AML-193 (cell line): ENCODE data around the gene TADA2A.
"Not testable (repeated sequence)": the region's sequence is repeated elsewhere in the genome, so short reads cannot be mapped to it uniquely, and the experiment has no call there.

Experiments used
- DNase-seq, 2 experiments: peaks; one replicate each; lab custom pipeline; 2025; lab: John Stamatoyannopoulos, UW

The TADA2A gene

DNA sequence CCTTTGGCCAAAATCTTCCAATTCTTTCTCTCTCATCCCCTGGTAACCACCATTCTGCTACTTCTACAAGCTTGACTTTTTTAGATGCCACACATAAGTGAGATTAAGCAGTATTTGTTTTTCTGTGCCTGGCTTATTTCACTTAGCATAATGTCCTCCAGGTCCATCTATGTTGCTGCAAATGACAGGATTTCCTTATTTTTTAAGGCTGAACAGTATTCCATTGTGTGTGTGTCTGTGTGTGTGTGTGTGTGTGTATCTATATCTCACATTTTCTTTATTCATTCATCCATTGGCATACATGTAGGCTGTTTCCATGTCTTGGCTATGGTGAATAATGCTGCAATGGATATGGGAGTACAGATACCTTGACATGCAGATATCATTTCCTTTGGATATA is 6.2 kb upstream of the TADA2A start:
- DNase-seq: no peak

DNA sequence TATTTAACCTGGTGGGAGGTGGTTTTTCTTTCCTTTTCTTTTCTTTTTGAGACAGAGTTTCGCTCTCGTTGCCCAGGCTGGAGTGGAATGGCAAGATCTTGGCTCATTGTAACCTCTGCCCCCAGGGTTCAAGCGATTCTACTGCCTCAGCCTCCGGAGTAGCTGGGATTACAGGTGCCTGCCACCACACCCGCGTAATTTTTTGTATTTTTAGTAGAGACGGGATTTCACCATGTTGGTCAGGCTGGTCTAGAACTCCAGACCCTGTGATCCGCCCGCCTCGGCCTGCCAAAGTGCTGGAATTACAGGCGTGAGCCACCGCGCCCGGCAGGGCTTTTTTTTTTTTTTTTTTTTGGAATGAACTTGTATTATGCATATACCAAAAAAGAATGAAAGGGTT is 1.2 kb upstream of the TADA2A start:
- DNase-seq: not testable (repeated sequence)

DNA sequence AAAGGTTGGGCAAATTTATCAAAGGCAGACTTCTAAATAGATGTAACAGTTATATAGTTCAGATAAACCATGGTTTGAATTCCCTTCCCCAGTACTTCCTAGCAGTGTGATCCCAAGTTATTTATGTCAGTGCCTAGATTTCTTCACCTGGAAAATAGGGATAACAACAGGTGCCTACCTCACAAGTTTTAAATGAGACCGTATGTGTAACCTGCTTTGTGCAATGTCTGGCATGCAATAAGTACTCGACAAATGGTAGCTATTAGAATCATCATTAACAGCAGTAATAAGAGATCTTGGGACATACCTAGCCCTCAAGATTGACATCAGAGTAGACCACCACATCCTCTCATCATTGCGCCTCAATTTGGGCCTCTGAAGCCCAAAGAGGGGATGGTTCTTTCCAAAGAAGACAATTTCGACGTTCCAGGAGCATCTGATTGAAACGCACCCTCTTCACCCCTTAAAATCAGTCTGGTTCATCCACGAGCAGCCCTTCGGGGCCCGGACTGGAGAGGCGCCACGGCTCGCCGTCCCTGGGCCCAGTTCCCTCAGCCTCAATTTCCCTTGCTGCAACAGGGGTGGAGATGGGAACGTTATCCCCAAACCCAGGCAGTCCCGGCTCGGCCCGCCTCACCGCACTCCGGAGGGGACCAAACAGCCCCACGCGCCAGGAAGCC is 591 bp upstream of the TADA2A start:
- DNase-seq: no peak

DNA sequence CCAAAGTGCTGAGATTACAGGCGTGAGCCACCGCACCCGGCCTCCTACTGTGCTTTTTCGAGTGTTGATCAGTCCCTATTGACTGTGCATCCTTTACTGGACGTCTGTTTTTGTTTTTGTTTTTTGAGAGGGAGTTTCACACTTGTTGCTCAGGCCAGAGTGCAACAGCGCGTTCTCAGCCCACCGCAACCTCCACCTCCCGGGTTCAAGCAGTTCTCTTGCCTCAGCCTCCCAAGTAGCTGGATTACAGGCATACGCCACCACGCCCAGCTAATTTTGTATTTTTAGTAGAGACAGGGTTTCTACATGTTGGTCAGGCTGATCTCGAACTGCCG is 1.4 kb downstream of the TADA2A start:
- not testable (repeated sequence) for DNase-seq

GRCh38 chr17:37410357-37410756 is 3.7 kb downstream of the TADA2A start:
- no peak for DNase-seq

- no peak for DNase-seq
Observed at GRCh38 chr17:37413875-37414519, 7.3 kb downstream of the TADA2A start.

DNA sequence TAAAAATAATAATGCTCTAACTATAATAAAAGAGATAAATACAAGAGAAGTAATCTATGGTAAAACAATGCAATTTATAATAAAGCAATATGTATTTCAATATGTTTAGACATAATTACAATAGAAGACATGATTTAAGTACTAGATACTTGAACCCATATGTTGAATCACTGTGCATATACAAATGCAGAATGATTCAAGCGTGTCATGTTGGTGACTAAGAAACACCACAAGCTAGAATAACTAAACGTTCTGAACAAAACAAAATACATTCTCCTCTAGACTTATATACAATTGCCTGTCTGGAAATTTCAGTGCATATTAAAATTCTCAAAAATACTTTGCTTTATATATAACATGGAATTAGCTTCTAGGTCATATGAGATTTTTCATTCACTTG is 11.2 kb downstream of the TADA2A start:
- no peak for DNase-seq

- DNase-seq: no peak
Observed at GRCh38 chr17:37422971-37423625, 16.4 kb downstream of the TADA2A start.

GRCh38 chr17:37425268-37425667 is 18.6 kb downstream of the TADA2A start:
- no peak for DNase-seq

DNA sequence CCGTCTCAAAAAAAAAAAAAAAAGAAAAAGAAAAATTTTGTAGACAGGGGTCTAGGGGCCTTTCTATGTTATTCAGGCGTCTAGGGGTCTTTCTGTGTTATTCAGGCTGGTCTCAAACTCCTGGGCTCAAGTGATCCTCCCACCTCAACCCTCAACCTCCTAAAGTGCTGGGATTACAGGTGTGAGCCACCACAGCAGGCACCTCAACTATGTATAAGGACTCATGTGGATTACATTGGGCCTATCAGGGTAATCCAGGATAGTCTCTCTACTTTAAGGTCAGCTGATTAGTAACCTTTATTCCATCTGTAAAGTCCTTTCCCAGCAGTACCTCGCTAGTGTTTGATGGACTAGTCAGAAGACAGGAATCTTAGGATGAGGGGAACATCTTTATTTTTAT is 22.4 kb downstream of the TADA2A start:
- DNase-seq: no peak

- no peak for DNase-seq
Observed at GRCh38 chr17:37429453-37429852, 22.8 kb downstream of the TADA2A start.

DNA sequence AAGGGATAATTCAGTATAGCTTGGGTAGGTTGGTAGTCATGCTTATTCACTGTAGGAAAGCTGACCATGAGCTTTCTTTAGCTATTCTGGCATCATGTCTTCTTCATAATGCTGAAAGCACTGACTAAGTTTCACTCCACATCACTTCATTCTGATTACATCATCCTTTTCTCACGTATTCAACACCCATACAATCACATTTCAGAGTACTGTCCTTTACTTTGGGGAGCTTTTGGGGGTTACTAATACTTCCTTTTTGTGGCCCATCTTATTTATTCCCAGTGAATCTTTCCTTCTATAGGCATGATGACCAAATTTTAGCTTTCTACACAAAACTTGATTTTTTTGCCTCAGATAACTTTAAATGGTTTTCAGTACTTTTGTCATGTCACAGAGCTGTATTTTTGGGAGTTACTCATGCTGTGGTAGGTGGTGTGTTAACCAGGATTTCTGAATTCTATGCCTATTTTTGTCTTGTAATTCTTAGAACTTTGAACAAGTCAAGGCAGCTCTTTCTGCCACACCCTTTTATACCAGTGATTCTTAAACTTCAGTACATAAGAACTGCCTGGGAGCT is 23.5 kb downstream of the TADA2A start:
- no peak for DNase-seq

GRCh38 chr17:37432671-37433070 is 26.0 kb downstream of the TADA2A start:
- no peak for DNase-seq

DNA sequence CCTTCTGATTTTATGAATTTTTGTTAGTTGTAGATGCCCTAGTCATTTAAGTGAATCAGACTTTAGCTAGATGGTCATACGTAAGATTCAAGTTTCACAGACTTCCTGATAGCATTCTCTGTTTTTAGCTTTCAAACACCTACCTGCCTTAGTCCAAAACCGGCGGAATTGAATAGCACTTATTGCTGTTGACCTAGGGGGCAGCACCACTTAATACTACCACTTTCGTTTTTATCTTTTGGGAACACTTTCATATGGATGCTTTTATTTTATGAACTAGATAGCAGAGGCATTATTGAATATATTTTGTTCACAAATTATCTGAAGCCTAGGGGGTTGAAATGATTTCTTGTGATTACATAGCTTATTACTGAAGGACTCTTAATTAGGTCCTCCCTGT is 31.5 kb downstream of the TADA2A start:
- no peak for DNase-seq

- DNase-seq: no peak
Observed at GRCh38 chr17:37440424-37440823, 33.7 kb downstream of the TADA2A start.

GRCh38 chr17:37441369-37442014 is 34.8 kb downstream of the TADA2A start:
- not testable (repeated sequence) for DNase-seq

DNA sequence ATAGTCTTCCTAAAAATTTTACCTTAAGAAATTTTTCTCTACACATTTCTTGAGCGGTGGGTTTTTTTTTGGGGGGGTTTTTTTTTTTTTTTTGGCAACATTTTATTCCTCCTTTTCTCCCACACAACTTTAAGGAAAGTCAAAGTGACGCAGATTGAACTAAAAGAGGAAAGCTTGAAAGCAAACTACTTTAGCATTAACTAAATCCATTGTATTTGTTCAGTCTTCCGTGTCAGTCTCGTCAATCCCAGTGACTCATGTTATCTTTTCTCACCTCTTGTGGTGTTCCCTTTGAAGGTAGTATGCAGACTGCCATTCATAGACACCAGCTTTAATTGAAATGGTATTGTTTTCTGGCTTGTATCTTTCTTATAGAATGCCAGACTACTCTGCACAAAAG is 39.3 kb downstream of the TADA2A start:
- DNase-seq: no peak

GRCh38 chr17:37447641-37448040 is 41.0 kb downstream of the TADA2A start:
- no peak for DNase-seq

DNA sequence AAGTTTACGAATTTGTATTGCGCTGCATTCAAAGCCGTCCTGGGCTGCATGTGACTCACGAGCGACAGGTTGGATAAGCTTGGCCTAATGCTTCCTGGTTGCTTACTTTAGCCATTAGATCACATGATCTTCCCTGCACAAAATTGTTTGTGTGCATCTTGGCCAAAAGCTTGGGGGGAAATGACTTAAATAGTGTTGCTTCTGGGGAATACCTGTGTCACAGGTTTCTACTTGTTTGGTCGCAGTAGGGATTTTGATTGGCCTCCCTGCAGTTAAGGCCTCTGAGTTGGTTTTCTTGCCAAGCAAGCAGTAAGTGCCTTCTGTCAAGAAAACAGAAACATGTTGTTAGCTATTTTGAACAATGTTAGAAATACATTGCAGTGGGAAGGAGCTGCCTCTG is 43.4 kb downstream of the TADA2A start:
- DNase-seq: no peak

DNA sequence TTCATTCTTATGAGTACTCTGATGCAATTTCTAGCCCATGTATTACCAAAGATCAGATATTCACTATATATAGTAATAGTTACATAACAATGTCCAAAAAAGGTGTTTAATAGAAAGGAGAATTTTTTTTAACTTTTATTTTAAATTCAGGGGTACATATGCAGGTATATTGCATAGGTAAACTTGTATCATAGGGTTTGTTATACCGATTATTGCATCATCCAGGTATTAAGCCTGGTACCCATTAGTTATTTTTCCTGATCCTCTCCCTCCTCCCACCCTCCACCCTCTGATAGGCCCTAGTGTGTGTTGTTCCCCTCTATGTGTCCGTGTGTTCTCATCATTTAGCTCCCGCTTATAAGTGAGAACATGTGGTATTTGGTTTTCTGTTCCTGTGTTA is 51.1 kb downstream of the TADA2A start:
- not testable (repeated sequence) for DNase-seq

DNA sequence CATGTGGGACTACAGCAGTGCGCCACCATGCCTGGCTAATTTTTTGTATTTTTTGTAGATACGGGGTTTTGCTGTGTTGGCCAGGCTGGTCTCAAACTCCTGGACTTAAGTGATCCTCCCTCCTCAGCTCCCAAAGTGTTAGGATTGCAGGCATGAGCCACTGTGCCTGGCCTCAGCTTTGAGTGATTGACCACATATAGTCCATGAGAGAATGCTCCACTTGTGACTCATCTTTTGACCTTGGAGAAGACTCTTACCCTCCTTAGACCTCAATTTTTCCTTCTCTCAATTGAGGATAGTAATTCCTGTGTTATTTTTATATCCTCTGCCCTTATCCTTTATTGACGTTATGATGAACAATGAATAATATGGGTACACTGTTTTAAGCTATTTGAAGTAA is 52.1 kb downstream of the TADA2A start:
- no peak for DNase-seq

- no peak for DNase-seq
Observed at GRCh38 chr17:37461668-37462067, 55.0 kb downstream of the TADA2A start.

- no peak for DNase-seq
Observed at GRCh38 chr17:37462492-37462891, 55.8 kb downstream of the TADA2A start.
